Right cardiac atrium (tissue), 5 donors: ENCODE data around the gene PRR29. TPM values are rescaled to one million over a fixed set of nuclear protein-coding genes. Genes with fewer than 3 reads are reported as not detected.
A peak's percentile ranks its signal among the peaks of the same experiment; 100 is the strongest.

Experiments used
- ATAC-seq, 2 donors: fragments of 200-7000 bp; cut with Tn5 transposase; one replicate each; pipeline versions ENCODE4 v1.8.0 to v1.9.1; 2020; ENCODE audit warnings: moderate library complexity in 2 of 2, mild to moderate bottlenecking in 1 of 2
- DNase-seq, 3 donors: peaks; one replicate each; pipeline ENCODE4 v3.0.0-alpha.2; 2020
- H3K27ac ChIP-seq: one replicate; pipeline ENCODE4 v1.5.1; 2013; ENCODE audit warnings: mild to moderate bottlenecking, low read length, control low read depth, moderate library complexity
- H3K27me3 ChIP-seq: one replicate; pipeline ENCODE4 v1.6.1; 2013; ENCODE audit not compliant: control insufficient read depth, insufficient read depth
- H3K4me1 ChIP-seq: one replicate; pipeline ENCODE4 v1.6.1; 2013; ENCODE audit warnings: low read length; ENCODE audit not compliant: control insufficient read depth, insufficient read depth
- H3K4me3 ChIP-seq: one replicate; pipeline ENCODE4 v1.5.1; 2013; ENCODE audit warnings: low read length, control low read depth
- H3K9me3 ChIP-seq: one replicate; pipeline ENCODE4 v1.6.1; 2013; ENCODE audit warnings: low read length; ENCODE audit not compliant: control insufficient read depth
- WGBS: extraction: QIAGEN DNeasy Blood & Tissue Kit; methylation state at CpG from one replicate; pipeline ENCODE4 v1.1.7; 2013; 5-methylcytosine and 5-hydroxymethylcytosine counted together
- intact Hi-C, 4 donors: fragments of 100-400 bp; cut with DNase I; formaldehyde crosslinking; loops; one replicate each; pipeline versions ENCODE4 v1.11.0 to v1.14.0; 2022 to 2023
- polyA plus RNA-seq: library from polyadenylated mRNA; stranded (reverse); fragments of 200-250 nt; gene quantifications from one replicate; pipeline ENCODE4 v1.2.3, GENCODE V29; 2013
- total RNA-seq, 4 donors: library from RNA; stranded (reverse); fragmentation: NEBNext Ultra II Directional; extraction: Animal tissue kit (Norgen Biotek cat#: 25700); gene quantifications; one replicate each; pipeline ENCODE4 v1.2.1, GENCODE V29; 2021
- donor health status: healthy with polysubstance abuse.
- donor health status: DM: no; HTN: yes; CAD: no.
- donor health status: DM: no; HTN: no; CAD: no.
- donor health status: DM: no; HTN: yes; CAD: no; lungs with severe emphysema.
- donor health status: DM: yes; HTN: yes; CAD: no.

Gene PRR29
- total and polyA plus RNA-seq, 5 donors, result 0.11 to 0.45 (median 0.20) TPM; not detected in 1

GRCh38 chr17:64036198-64036922, 38.2 kb downstream of the PRR29 start:
- H3K4me1 ChIP-seq, result no peaks in the 10 kb centered on the region
- ATAC-seq, result no peak
- DNase-seq, result no peak
- H3K27ac ChIP-seq, result no peak overlapping the region
- no peaks in the 10 kb centered on the region for H3K9me3 ChIP-seq
- WGBS, result 89% methylated on average over 14 of the region's 14 CpGs
- no peak overlapping the region for H3K4me3 ChIP-seq
- H3K27me3 ChIP-seq, result no peaks in the 10 kb centered on the region
- intact Hi-C loops, result no loop called here

DNA sequence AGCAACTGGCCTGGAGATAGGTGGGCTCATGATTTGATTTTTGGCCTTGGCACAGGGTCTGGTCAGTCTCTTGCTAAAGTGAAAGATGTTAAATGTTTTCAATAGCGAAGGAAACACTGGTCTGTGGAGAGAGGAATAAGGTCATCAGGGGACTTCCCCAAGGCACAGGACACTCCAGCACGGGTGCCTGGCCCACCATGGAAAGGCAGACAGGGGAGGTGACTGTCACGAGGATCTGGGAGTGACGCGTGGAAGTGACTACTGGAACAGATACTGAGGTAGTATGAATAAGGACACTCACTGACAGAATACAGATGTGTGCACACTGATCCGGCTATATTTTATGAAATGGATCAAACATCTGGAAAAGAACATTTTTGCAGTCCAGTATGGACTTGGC, 39.0 kb downstream of the PRR29 start:
- no peak for DNase-seq
- Histone ChIP-seq H3K4me1 (no peaks in the 10 kb centered on the region), H3K27me3 (no peaks in the 10 kb centered on the region), H3K4me3 (no peak overlapping the region), H3K27ac (no peak overlapping the region), H3K9me3 (no peaks in the 10 kb centered on the region)
- intact Hi-C loops, result no loop called here
- 69% methylated on average over 6 of the region's 6 CpGs for WGBS
- ATAC-seq, result peak in 1 of 2 donors; percentile 20

DNA sequence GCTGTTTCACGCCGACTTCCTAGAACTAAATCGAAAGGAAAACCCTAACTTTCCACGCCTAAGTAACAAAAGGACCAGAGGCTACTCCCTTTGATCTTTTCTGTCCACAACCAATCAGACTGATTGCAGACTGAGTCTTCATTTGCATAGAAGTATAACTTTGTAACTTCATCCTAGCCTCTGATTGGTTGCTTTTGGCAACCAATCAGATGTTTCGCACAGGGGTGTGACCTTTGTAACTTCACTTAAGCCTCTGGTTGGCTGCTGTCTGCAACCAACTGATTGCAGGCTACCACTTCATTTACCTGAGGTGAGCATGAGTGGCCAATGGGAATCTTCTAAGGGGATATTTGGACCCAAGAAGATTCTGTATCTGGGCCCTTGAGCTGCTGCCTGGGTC, 39.7 kb downstream of the PRR29 start:
- no peak for DNase-seq
- intact Hi-C loops, result no loop called here
- H3K9me3 ChIP-seq, result no peaks in the 10 kb centered on the region
- H3K27me3 ChIP-seq, result no peaks in the 10 kb centered on the region
- ATAC-seq, result no peak
- H3K27ac ChIP-seq, result no peak overlapping the region
- 96% methylated on average over 5 of the region's 5 CpGs for WGBS
- no peaks in the 10 kb centered on the region for H3K4me1 ChIP-seq
- no peak overlapping the region for H3K4me3 ChIP-seq

GRCh38 chr17:64038331-64039105, 40.4 kb downstream of the PRR29 start:
- Histone ChIP-seq H3K27me3 (no peaks in the 10 kb centered on the region), H3K9me3 (no peaks in the 10 kb centered on the region), H3K27ac (no peak overlapping the region), H3K4me3 (no peak overlapping the region), H3K4me1 (no peaks in the 10 kb centered on the region)
- intact Hi-C loops, result no loop called here
- DNase-seq, result no peak
- WGBS, result 89% methylated on average over 16 of the region's 16 CpGs
- no peak for ATAC-seq

DNA sequence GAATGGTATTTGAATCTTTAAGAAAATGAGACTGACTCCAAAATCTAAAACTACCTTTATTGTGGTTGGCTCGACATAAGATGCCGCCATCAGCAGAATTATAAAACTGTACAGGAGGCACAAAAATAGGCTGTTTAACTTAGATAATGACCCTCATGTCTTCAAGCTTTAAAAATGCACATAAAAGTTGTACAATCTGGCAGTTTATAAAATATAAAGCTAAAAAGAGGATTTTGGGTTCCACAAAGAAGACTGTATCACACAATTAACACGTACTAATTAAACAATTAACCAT, 40.9 kb downstream of the PRR29 start:
- intact Hi-C loops, result no loop called here
- Histone ChIP-seq H3K27me3 (no peaks in the 10 kb centered on the region), H3K4me3 (no peak overlapping the region), H3K4me1 (no peaks in the 10 kb centered on the region), H3K27ac (no peak overlapping the region), H3K9me3 (no peaks in the 10 kb centered on the region)
- ATAC-seq (no peak), DNase-seq (no peak)
- WGBS, result 96% methylated on average over 3 of the region's 3 CpGs

GRCh38 chr17:64040206-64040605, 42.1 kb downstream of the PRR29 start:
- Histone ChIP-seq H3K9me3 (no peaks in the 10 kb centered on the region), H3K27me3 (no peaks in the 10 kb centered on the region), H3K27ac (no peak overlapping the region), H3K4me1 (no peaks in the 10 kb centered on the region), H3K4me3 (no peak overlapping the region)
- 58% methylated on average over 6 of the region's 6 CpGs for whole genome bisulfite sequencing
- intact Hi-C loops, result loop anchor here in 1 of 4 donors (10.0 kb wide), 1 partner anchor 245 kb away; no protein-coding TSS in a partner anchor
- no peak for DNase-seq
- no peak for ATAC-seq

GRCh38 chr17:64041912-64042311, 43.8 kb downstream of the PRR29 start:
- H3K27ac ChIP-seq, result no peak overlapping the region

DNA sequence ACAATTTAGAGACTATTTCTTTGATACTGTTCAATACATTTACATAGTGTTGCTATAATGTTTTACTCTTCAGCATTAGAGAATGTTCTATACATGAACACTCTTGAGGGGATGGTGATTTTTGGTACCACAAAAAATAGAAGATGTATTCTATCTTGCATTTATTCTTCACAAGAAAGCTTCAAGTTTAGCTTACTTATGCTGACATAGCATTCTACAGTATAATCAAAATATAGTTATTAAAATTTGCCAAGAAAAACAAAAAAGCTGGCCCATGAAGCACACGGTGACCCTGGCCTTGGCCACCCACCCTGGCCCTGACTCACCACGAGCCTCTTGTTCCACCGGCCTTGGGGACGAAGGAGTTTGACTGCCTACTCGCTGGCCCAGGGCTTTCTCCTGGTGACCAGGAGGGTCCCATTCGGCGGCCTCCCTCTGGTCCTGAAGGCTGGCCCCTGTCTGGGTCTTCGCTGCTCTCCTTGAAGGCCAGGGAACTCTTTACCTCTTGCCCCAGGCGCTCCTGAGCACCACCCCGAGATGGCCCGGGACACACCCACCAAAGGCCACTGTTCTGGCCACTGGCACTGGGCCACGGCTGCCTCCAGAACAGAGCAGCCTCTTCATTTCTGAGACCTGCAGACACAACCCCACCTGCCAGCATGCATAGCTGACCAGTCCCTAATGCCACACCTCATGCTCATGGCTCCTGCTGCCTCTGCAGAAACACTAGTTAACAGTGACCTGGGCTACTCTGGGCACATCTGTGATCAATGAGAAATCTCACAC, 44.7 kb downstream of the PRR29 start:
- Histone ChIP-seq H3K27ac (no peak overlapping the region), H3K4me3 (no peak overlapping the region), H3K4me1 (no peaks in the 10 kb centered on the region), H3K27me3 (no peaks in the 10 kb centered on the region), H3K9me3 (no peaks in the 10 kb centered on the region)
- 73% methylated on average over 12 of the region's 12 CpGs for WGBS
- no peak for DNase-seq
- ATAC-seq, result no peak
- intact Hi-C loops, result loop anchor here in 1 of 4 donors (10.0 kb wide), 1 partner anchor 242 kb away; no protein-coding TSS in a partner anchor

More at GRCh38 chr17:64041912-64042311, 43.8 kb downstream of the PRR29 start:
- no peaks in the 10 kb centered on the region for H3K27me3 ChIP-seq
- H3K4me1 ChIP-seq, result no peaks in the 10 kb centered on the region
- no peaks in the 10 kb centered on the region for H3K9me3 ChIP-seq
- H3K4me3 ChIP-seq, result no peak overlapping the region
- DNase-seq (no peak), ATAC-seq (no peak)
- intact Hi-C loops, result loop anchor here in 1 of 4 donors (10.0 kb wide), 1 partner anchor 243 kb away; no protein-coding TSS in a partner anchor
- WGBS, result 72% methylated on average over 11 of the region's 11 CpGs

DNA sequence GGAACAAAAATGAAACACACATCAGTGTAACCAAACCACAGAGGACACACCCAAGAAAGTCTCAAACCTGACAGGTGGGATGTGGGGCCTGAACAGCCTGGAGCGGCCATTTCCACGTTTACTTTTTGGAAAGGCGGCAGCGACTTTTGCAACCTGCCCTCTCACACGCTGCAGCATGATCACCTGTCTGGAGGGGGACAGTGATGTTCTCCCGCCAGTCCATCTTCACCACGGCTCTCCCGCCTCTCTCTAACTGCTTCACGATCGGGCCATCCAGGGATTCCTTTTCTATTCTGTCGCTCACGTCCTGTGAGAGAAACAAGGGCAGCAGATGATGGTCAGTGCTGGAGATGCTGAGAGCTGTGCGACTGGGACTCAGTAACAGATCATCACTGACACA, 47.0 kb downstream of the PRR29 start:
- no peaks in the 10 kb centered on the region for H3K27me3 ChIP-seq
- ATAC-seq, result no peak
- intact Hi-C loops, result loop anchor here in 1 of 4 donors (10.0 kb wide), 1 partner anchor 240 kb away; no protein-coding TSS in a partner anchor
- H3K4me3 ChIP-seq, result no peak overlapping the region
- H3K4me1 ChIP-seq, result no peaks in the 10 kb centered on the region
- no peak for DNase-seq
- H3K9me3 ChIP-seq, result no peaks in the 10 kb centered on the region
- 86% methylated on average over 13 of the region's 13 CpGs for WGBS
- H3K27ac ChIP-seq, result no peak overlapping the region

- intact Hi-C loops, result loop anchor here in 1 of 4 donors (10.0 kb wide), 1 partner anchor 236 kb away; no protein-coding TSS in a partner anchor
- 92% methylated on average over 9 of the region's 9 CpGs for WGBS
- Histone ChIP-seq H3K4me3 (no peak overlapping the region), H3K27ac (no peak overlapping the region), H3K27me3 (no peaks in the 10 kb centered on the region), H3K9me3 (no peaks in the 10 kb centered on the region), H3K4me1 (no peaks in the 10 kb centered on the region)
- DNase-seq (peak in 1 of 3 donors; percentile 30), ATAC-seq (no peak)
These were observed 50.7 kb downstream of the PRR29 start for GRCh38 chr17:64048805-64049204.
